Adipose tissue (tissue), 3 donors: ENCODE data around the gene SCN1B. TPM values are rescaled to one million over a fixed set of nuclear protein-coding genes. Genes with fewer than 3 reads are reported as not detected.
"Not testable (repeated sequence)": the region's sequence is repeated elsewhere in the genome, so short reads cannot be mapped to it uniquely, and the experiment has no call there.

Experiments
- H3K27ac ChIP-seq: one replicate; pipeline ENCODE4 v1.5.1; 2013; ENCODE audit warnings: low read depth, low read length
- WGBS, 3 donors: extraction: QIAGEN DNeasy Blood & Tissue Kit; methylation state at CpG; one replicate each; pipeline ENCODE4 v1.1.7; 2013; 5-methylcytosine and 5-hydroxymethylcytosine counted together
- polyA plus RNA-seq, 3 donors: library from polyadenylated mRNA; stranded (reverse); fragments of 200-250 nt; gene quantifications; one replicate each; pipeline ENCODE4 v1.2.3, GENCODE V29; 2013
- donor health status: healthy with polysubstance abuse.
- donor health status: Bipolar disorder and iron deficiency.
- donor health status: healthy.

The SCN1B gene
- polyA plus RNA-seq, 3 donors = 5.2 to 22.5 (median 7.9) TPM

DNA sequence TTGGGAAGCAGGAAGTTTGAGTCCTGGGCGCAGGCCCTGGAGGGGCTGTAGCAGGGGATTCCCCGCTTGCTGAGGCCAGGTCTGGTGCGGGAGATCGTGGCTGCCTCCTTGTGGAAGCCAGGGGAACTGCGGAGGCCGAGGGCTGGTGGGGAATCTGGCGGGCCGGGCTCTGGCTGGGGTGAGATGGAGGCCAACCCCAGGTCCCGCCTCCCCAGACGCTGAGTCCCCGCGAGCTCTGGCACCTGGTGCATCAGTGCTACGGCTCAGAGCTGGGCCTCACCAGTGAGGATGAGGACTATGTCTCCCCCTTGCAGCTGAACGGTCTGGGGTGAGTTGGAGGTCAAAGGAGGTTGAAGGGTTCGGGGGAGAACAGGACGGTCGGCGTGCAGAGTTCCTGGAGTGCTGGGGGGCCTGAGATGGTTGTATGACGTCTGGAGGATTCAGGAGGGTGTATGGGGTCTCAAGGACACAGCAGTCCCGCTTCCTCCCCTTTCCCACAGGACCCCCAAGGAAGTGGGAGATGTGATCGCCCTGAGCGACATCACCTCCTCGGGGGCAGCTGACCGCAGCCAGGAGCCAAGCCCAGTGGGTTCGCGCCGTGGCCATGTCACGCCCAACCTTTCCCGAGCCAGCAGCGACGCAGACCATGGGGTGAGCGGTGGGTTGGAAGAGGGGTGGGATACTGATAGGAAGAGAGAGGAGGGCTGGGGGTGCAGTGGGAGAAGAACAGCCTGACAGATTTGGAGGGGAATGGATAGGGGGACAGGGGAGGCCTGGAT is 17.0 kb upstream of the SCN1B start:
- WGBS, 3 donors = 51 to 57% (median 55%) methylated on average over 32 of the region's 32 CpGs
- H3K27ac ChIP-seq = no peak overlapping the region

DNA sequence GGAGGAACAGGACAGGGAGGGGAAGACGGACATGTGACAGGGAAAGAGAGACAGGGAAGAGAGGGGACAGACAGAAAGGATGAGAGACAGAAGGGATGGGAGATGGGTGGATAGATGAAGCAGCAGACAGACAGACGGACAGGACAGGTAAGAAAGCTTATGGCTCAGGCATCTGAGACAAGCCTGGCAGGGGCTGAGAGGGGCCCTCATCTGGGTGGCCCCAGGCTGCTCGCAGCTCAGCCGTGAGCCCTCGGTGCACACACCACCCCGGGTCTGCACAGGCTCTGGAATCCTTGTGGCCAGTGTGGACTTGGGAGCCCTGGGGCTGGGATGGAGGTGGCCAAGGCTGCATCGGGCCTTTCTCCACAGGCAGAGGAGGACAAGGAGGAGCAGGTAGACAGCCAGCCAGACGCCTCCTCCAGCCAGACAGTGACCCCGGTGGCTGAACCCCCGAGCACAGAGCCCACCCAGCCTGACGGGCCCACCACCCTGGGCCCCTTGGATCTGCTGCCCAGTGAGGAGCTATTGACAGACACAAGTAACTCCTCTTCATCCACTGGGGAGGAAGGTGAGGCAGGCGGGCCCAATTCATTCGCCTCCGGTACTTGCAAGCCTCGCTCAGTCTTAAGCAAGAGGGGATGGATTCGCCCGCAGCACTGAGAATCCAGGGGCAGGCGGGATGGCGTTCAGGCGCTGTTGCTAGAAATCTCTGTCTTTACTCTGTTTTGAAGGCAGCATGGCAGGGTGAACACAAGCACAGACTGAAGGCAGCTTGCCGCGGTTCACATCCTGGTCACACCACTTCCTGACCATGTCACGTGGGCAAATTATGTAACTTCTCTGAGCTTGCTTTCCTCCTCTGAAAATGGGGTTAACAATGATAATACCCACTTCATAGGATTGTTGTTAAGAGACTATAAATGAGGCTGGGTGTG is 16.2 kb upstream of the SCN1B start:
- 70 to 90% (median 76%) methylated on average over 22 to 23 of the region's 23 CpGs for WGBS, 3 donors
- H3K27ac ChIP-seq = no peak overlapping the region

DNA sequence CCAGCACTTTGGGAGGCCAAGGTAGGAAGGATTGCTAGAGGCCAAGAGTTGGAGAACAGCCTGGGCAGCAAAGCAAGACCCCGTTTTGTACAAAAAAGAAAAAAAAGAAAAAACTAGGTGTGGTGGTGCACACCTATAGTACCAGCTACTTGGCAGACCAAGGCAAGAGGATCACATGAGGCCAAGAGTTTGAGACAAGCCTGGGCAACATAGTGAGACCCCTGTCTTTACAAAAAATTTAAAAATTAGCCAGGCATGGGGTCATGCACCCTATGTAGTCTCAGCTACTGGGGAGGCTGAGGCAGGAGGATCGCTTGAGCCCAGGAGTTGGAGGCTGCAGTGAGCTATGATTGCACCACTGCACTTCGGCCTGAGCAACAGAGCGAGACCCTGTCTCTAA is 15.5 kb upstream of the SCN1B start:
- not testable (repeated sequence) for H3K27ac ChIP-seq
- 91 to 92% (median 91%) methylated on average over 4 of the region's 4 CpGs for WGBS, 3 donors

DNA sequence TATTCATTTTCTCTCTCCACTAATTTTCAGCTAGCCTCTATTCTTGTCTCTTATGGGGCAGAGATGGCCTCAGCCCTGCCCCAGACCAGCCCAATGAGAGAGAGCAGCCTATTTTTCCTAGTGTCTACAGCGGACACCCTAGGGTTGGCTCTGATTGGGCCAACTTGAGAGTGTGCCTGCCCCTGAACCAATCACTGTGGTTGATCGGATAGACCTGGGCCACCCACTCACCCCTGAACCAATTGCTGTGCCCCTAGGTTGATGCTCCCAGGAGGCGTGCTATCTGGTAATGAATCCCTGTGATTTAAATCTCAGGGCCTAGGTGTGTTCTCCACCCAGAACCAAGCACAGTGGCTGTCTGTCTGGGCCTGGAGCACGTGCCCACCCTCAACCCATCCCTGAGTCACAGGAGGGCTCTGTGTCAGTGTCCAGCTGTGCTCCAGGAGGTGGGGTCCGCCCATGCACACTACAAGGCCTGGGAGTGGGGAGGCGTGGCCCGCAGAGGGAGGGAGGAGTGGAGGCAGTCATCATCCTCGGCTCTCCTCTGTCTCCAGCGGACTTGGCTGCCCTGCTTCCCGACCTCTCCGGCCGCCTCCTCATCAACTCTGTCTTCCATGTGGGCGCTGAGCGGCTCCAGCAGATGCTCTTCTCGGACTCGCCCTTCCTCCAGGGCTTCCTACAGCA is 14.9 kb upstream of the SCN1B start:
- WGBS, 3 donors = 75 to 84% (median 84%) methylated on average over 16 of the region's 16 CpGs
- no peak overlapping the region for H3K27ac ChIP-seq

DNA sequence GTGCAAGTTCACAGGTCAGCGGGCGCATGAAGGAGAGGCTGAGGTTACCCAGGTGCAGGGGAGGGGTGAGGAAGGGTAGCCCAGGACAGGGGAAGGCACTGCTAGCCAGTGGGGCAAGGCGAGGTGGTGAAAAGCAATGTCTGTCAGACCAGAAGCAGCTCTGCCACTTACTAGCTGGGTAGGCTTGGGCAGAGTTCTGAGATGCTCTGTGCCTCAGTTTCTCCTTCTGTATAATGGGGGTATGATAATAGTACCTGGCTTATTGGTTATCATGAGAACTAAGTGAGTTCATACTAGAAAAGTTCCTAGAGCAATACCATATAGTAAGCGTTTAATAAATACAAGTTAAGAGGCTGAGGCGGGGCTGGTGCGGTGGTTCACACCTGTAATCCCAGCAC is 14.3 kb upstream of the SCN1B start:
- no peak overlapping the region for H3K27ac ChIP-seq
- 90 to 96% (median 91%) methylated on average over 6 of the region's 6 CpGs for WGBS, 3 donors

DNA sequence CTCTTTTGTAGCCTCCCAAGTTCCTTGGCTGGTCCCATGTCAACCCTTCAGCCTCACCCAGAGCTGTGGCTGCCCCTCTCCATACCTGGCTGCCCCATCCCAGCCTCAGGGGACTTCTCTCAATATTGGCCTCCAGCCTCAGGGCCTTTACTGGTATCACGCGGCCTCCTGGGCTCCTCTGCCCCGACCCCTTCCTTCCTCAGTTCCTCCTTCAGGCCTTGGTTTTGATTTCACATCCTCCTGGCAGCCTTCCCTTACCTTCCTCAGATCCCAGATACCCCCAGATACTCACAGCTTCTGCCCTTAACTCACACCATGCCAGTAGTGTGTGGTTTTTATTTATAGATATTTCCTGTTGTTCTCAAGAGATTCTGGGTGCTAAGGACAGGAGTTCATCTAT is 12.8 kb upstream of the SCN1B start:
- 56 to 97% (median 68%) methylated on average over 3 of the region's 3 CpGs for WGBS, 3 donors
- no peak overlapping the region for H3K27ac ChIP-seq

DNA sequence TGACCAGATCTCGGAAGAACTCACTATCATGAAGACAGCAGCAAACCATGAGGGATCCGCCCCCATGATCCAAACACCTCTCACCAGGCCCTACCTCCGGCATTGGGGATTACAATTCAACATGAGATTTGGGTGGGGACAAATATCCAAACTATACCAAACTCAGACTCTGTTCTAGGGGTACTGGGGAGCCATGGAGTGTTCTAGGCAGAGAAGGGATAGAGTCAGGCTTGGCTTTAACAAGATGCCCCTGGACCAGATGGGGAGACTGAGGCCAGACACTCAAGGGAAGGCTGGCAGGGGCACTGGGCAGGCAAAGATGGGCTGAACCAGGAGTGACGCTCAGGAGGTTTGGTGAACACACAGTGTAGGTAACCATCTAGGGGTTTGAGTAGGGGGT is 11.9 kb upstream of the SCN1B start:
- H3K27ac ChIP-seq = no peak overlapping the region
- 97 to 98% (median 97%) methylated on average over 4 of the region's 4 CpGs for WGBS, 3 donors

DNA sequence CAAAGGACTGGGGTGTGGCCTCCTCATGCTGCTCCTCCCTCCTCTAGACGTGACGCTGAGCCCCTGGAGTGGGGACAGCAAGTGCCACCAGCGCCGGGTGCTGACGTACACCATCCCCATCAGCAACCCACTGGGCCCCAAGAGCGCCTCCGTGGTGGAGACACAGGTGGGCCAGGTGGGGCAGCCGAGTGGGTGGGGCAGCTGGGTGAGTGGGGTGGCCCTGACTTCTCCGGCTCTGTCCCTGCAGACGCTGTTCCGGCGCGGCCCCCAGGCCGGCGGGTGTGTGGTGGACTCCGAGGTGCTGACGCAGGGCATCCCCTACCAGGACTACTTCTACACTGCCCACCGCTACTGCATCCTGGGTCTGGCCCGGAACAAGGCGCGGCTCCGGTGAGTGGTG is 11.1 kb upstream of the SCN1B start:
- no peak overlapping the region for H3K27ac ChIP-seq
- WGBS, 3 donors = 94 to 96% (median 94%) methylated on average over 18 to 22 of the region's 22 CpGs

DNA sequence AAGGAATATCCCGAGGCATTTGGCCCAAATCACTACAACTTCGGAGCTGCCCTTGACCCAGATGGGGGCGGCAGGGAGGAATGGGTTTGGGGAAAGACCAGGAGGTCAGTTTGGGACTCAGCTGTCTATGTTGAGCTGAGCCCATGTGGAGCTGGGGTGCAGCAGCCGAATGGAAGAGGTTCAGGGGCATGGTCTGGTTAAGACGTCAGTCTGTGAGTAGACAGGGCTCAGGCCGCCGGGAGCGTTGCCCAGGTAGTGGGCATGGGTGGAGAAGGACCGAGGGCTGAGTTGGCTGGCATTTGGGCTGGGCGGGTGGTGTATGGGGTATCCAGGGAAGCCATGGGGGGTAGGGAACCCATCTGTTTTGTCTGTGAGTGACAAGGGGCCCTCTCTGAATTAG is 9.3 kb upstream of the SCN1B start:
- no peak overlapping the region for H3K27ac ChIP-seq
- 87 to 91% (median 91%) methylated on average over 10 of the region's 10 CpGs for WGBS, 3 donors

DNA sequence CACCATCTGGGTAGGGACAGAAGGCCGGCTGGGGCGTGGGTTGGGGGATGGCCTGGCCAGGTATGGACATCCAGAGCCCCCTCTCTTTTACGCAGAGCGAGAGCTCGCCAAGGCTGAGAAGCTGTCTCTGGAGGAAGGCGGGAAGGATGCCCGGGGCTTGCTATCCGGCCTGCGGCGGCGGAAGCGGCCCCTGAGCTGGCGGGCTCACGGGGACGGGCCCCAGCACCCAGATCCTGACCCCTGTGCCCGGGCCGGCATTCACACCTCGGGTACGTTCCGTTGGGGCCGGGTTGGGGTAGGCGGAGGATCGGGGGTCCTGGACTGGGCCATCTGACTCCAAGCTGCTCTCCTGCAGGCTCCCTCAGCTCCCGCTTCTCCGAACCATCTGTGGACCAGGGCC is 8.7 kb upstream of the SCN1B start:
- WGBS, 3 donors = 94 to 97% (median 97%) methylated on average over 23 to 25 of the region's 25 CpGs

DNA sequence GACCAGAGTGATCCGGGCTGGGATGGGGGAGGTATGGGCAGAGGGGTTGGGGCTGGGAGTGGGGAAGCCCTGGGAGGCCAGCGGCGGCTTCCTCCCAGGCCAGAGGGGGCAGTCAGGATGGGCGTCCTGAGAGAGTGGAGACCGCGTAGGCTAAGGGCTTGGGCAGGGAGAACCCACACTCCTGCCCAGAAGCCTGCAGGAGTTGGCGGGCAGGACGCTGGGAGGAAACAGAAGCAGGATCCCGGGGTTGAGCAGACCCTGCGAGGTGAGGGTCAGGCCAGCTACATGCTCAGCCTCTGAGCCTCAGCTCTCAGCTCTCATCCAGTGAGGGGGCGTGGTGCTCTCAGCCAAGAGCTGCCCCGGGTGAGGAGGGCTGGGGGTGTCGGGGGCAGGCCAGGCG is 7.8 kb upstream of the SCN1B start:
- no peak overlapping the region for H3K27ac ChIP-seq
- WGBS, 3 donors = 77 to 85% (median 82%) methylated on average over 14 of the region's 14 CpGs

More for the DNA sequence above, 8.7 kb upstream of the SCN1B start:
- no peak overlapping the region for H3K27ac ChIP-seq

DNA sequence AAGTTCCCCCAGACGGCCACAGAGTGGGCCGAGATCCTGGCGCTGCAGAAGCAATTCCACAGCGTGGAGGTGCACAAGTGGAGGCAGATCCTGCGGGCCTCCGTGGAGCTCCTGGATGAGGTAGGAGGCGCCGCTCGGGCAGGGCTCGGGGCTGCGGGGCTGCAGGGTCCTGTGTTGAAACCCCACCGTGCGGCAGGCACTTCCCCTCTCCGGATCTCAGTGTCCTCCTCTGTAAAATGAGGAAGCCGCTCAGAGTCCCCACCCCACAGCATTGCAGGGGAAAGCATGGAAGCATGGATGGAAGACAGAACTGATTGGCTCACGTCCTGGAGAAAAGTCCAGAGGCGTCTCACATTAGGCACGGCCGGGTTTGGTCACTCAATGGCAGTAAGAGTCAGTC is 6.8 kb upstream of the SCN1B start:
- H3K27ac ChIP-seq = no peak overlapping the region
- WGBS, 3 donors = 63 to 90% (median 70%) methylated on average over 19 of the region's 19 CpGs

DNA sequence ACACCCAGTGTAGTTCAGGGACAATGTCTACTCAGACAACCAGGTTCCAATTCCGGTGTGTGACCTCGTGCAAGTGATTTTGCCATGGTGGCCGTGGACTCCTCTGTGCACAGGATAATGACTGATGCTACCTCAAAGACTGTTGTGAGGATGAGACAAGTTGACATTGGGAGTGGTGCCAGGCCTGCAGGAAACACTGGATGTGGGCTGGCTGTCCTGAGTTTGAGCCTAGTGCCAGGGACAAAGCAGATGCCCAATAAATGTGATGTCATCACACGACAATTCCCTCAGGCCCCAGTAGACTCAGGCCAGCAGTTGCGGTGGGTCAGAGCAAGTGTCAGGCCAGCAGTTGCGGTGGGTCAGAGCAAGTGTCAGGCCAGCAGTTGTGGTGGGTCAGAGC is 6.2 kb upstream of the SCN1B start:
- WGBS, 3 donors = 80 to 90% (median 90%) methylated on average over 6 of the region's 6 CpGs
- no peak overlapping the region for H3K27ac ChIP-seq

DNA sequence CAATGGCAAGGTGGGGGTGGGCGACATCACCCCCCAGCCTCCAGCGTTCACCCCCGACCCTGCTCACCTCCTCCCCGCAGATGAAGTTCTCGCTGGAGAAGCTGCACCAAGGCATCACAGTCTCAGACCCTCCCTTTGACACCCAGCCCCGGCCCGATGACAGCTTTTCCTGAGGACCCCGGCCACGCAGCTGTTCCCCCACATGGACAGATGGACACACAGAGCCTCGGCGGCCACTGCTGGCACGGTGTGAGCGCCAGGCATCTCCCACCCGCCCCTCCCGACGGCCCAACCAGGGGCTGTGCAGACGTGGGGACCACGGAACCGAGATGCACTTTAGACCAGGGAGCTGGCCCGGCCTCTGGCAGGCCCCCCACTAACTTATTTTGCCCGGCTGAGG is 4.3 kb upstream of the SCN1B start:
- 89 to 92% (median 91%) methylated on average over 21 of the region's 21 CpGs for WGBS, 3 donors
- H3K27ac ChIP-seq = no peak overlapping the region

DNA sequence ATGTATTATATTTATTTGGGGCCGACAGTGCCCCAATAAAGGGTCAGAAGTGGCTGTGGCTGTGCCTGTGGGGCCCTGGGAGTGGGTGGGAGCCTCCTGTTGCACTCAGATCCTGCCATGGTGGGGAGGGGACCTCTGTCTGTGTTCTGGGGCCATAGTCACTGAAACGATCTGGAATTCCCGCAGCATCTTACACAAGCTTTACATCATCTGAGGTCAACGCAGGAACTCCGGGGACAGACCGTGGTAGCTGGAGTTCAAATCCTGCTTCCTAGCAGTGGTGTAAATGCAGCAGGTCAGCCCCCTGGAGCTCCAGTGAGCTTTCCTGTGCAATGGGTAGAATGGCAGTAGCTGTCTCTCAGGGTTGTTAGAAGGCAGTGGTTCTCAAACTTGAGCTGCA is 3.9 kb upstream of the SCN1B start:
- WGBS, 3 donors = 71 to 81% (median 73%) methylated on average over 6 of the region's 6 CpGs
- no peak overlapping the region for H3K27ac ChIP-seq

DNA sequence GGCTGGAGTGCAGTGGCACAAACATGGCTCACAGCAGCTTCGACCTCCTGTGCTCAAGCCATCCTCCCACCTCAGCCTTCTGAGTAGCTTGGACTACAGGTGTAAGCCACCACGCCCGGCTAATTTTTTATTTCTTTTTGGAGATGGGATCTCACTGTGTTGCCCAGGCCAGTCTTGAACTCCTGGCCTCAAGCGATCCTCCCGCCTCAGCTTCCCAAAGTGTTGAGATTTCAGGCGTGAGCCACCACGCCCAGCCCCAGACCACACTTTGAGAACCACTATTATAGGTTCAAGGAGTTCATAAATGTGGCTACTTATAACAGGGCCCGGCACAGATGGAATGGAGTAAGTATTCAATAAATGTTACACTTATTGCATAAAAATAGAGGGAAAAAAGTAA is 3.3 kb upstream of the SCN1B start:
- WGBS, 3 donors = 88 to 94% (median 94%) methylated on average over 8 of the region's 8 CpGs
- H3K27ac ChIP-seq = no peak overlapping the region

DNA sequence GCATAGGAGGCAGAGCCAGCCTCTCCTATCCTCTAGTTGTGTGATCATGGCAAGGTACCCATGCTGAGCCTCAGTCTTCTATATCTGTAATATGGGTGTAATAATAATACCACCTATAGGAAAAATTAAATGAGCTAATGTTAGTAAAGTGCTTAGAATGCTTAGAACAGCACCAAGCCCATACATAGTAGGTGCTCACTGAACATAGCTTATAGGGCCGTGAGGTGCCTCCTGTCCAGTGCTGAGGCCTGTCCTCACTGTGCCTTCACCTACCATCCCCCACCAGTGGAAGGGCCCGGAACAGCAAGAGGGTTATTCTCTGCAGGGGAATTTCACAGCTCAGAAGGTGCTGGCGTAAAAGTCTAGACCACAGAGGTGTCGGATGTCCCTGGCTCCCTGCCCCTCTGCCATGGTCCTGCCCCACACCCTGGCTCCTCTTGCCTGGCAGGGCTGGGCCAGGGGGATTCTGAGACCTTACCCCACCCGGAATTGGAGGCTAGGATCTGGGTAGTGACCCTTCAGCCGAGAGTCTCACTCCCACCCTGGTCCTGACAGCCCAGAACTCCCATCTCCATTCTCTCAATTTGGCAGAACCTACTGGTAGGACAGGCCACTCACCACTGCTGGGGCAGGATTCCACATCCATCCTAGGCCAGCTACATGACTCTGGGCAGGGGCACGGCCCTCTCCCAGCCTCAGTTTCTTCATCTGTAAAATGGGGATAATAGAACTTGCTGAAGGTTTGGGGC is 2.2 kb upstream of the SCN1B start:
- WGBS, 3 donors = 85 to 86% (median 85%) methylated on average over 7 of the region's 7 CpGs
- no peak overlapping the region for H3K27ac ChIP-seq

DNA sequence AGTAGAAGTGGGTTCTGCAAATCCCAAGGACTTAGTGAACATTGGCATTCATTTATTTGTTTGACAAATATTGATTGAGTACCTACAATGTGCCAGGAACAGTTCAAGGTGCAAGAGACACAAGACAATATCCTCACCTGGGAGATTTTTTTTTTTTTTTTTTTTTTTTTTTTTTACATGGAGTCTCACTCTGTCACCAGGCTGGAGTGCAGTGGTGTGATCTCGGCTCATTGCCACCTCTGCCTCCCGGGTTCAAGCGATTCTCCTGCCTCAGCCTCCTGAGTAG is 1.7 kb upstream of the SCN1B start:
- WGBS, 3 donors = 83 to 95% (median 85%) methylated on average over 3 of the region's 3 CpGs
- H3K27ac ChIP-seq = not testable (repeated sequence)
